ENCODE measurements around the gene GART. TPM values are rescaled to one million over a fixed set of nuclear protein-coding genes. Genes with fewer than 3 reads are reported as not detected.

The GART gene
- total RNA-seq, 1 experiment from 2014 or later, result 241 TPM

- no peaks in the 10 kb centered on the region for H3K27me3 ChIP-seq (ENCODE audit: insufficient read depth, low read length)
- ATAC-seq, result no peak
- ChIA-PET CTCF (no interaction called here), RAD21 (ENCODE audit: low non-redundant PET in 1 of 2, low total read pairs in 2 of 2, uncharacterized antibody in 2 of 2, unreplicated experiment in 2 of 2) (no interaction called here), POLR2A (no interaction called here)
- H2AFZ ChIP-seq (ENCODE audit: low read depth, low read length, poor library complexity, severe bottlenecking), result no peak overlapping the region
- no peaks in the 10 kb centered on the region for H4K20me1 ChIP-seq (ENCODE audit: insufficient read depth)
- no TSS peak for BruUV-seq (replicated peaks)
- H3K79me2 ChIP-seq (ENCODE audit: insufficient read depth, low read length), result no peaks in the 10 kb centered on the region
- no peak overlapping the region for H3K9ac ChIP-seq (ENCODE audit: low read length)
- DNase-seq (ENCODE audit: low read depth, low spot score), result no peak
- H3K4me2 ChIP-seq (ENCODE audit: low read length), result no peak overlapping the region
- H3K36me3 ChIP-seq (ENCODE audit: control insufficient read depth in 1 of 2, insufficient read depth in 2 of 2, low read length in 2 of 2), result no peaks in the 10 kb centered on the region
- no peak overlapping the region for H3K27ac ChIP-seq (ENCODE audit: low read depth, low read length)
- no peaks in the 10 kb centered on the region for H3K9me2 ChIP-seq (ENCODE audit: insufficient read depth)
- H3K4me1 ChIP-seq (ENCODE audit: control insufficient read depth in 1 of 2, insufficient read depth in 2 of 2, low read length in 2 of 2), result peaks cover 5 to 10% of the 10 kb centered on the region in 2 experiments; a peak in 2 of 4 replicates
- H3K4me3 ChIP-seq (replicated peaks in 1 of 2; ENCODE audit: low read depth in 1 of 2, low read length in 2 of 2), result no peak overlapping the region
- intact Hi-C loops (cut with micrococcal nuclease), result no loop called here
- TF ChIP-seq EZH2phosphoT487 (IDR thresholded peaks at IDR 0.05; ENCODE audit: borderline replicate concordance) (no peak), POLR2A (IDR thresholded peaks at IDR 0.05; ENCODE audit: borderline replicate concordance, extremely low read depth, insufficient read depth, insufficient read length) (no peak), SRF (IDR thresholded peaks at IDR 0.05; ENCODE audit: low read depth) (no peak), FOSL1 (IDR thresholded peaks at IDR 0.05; ENCODE audit: low read depth) (no peak)
- H3K9me3 ChIP-seq (ENCODE audit: control insufficient read depth in 1 of 2, insufficient read depth in 1 of 2, low read depth in 1 of 2, low read length in 2 of 2), result no peaks in the 10 kb centered on the region
Observed at GRCh38 chr21:33493756-33494155, 48.2 kb downstream of the GART start.

DNA sequence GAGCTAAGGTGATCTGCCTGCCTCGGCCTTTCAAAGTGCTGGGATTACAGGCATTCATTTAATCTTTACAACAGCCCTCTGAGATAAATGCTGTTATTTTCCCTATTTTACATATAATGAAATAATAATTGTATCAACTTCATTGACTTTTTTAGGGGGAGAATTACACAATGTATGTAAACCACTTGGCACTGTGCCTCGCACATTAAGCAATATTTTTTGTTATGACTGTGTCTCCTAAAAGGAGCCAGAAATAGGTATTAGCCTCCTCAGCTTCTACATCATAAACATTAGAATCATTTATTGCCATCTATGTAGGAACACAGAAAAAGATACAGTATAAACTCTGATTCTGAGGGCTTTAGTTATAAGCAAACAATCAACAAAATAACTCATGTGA is 49.3 kb downstream of the GART start:
- Histone ChIP-seq H3K4me1 (ENCODE audit: control insufficient read depth in 1 of 2, insufficient read depth in 2 of 2, low read length in 2 of 2) (peaks cover 5 to 10% of the 10 kb centered on the region in 2 experiments; a peak in 2 of 4 replicates), H3K27me3 (ENCODE audit: insufficient read depth, low read length) (no peaks in the 10 kb centered on the region), H4K20me1 (ENCODE audit: insufficient read depth) (no peaks in the 10 kb centered on the region), H3K4me2 (ENCODE audit: low read length) (no peak overlapping the region), H3K4me3 (replicated peaks in 1 of 2; ENCODE audit: low read depth in 1 of 2, low read length in 2 of 2) (no peak overlapping the region), H2AFZ (ENCODE audit: low read depth, low read length, poor library complexity, severe bottlenecking) (no peak overlapping the region), H3K9ac (ENCODE audit: low read length) (no peak overlapping the region), H3K27ac (ENCODE audit: low read depth, low read length) (no peak overlapping the region), H3K9me2 (ENCODE audit: insufficient read depth) (no peaks in the 10 kb centered on the region), H3K36me3 (ENCODE audit: control insufficient read depth in 1 of 2, insufficient read depth in 2 of 2, low read length in 2 of 2) (no peaks in the 10 kb centered on the region), H3K79me2 (ENCODE audit: insufficient read depth, low read length) (no peaks in the 10 kb centered on the region), H3K9me3 (ENCODE audit: control insufficient read depth in 1 of 2, insufficient read depth in 1 of 2, low read depth in 1 of 2, low read length in 2 of 2) (no peaks in the 10 kb centered on the region)
- intact Hi-C loops (cut with micrococcal nuclease), result no loop called here
- no peak for DNase-seq (ENCODE audit: low read depth, low spot score)
- no TSS peak for BruUV-seq (replicated peaks)
- ChIA-PET POLR2A (interaction anchor here (2.0 to 3.8 kb wide), 2 partner anchors 12 to 16 kb away, joined by 4 to 52 read pairs; partner anchors contain the start of gene TMEM50B), RAD21 (ENCODE audit: low non-redundant PET in 1 of 2, low total read pairs in 2 of 2, uncharacterized antibody in 2 of 2, unreplicated experiment in 2 of 2) (no interaction called here), CTCF (no interaction called here)
- ATAC-seq, result no peak
- TF ChIP-seq ATF3 (IDR thresholded peaks at IDR 0.05), result no peak
- no peak for TF ChIP-seq SIN3A (IDR thresholded peaks at IDR 0.05; ENCODE audit: low read depth)
- TF ChIP-seq REST (IDR thresholded peaks at IDR 0.05; ENCODE audit: low read depth), result no peak
- no peak for TF ChIP-seq POLR2A (IDR thresholded peaks at IDR 0.05; ENCODE audit: borderline replicate concordance, extremely low read depth, insufficient read depth, insufficient read length)
- no peak for TF ChIP-seq TCF7L2 (IDR thresholded peaks at IDR 0.05; ENCODE audit: borderline replicate concordance, extremely low read depth, insufficient read depth, insufficient read length)
- no peak for TF ChIP-seq CBX3 (IDR thresholded peaks at IDR 0.05; ENCODE audit: low read depth)
- TF ChIP-seq, protein P1, sequence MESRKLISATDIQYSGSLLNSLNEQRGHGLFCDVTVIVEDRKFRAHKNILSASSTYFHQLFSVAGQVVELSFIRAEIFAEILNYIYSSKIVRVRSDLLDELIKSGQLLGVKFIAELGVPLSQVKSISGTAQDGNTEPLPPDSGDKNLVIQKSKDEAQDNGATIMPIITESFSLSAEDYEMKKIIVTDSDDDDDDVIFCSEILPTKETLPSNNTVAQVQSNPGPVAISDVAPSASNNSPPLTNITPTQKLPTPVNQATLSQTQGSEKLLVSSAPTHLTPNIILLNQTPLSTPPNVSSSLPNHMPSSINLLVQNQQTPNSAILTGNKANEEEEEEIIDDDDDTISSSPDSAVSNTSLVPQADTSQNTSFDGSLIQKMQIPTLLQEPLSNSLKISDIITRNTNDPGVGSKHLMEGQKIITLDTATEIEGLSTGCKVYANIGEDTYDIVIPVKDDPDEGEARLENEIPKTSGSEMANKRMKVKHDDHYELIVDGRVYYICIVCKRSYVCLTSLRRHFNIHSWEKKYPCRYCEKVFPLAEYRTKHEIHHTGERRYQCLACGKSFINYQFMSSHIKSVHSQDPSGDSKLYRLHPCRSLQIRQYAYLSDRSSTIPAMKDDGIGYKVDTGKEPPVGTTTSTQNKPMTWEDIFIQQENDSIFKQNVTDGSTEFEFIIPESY (IDR thresholded peaks at IDR 0.05; ENCODE audit: extremely low read depth, insufficient replicate concordance, low read length), result no peak
- no peak for TF ChIP-seq SRF (IDR thresholded peaks at IDR 0.05; ENCODE audit: low read depth)
- no peak for TF ChIP-seq ELF1 (IDR thresholded peaks at IDR 0.05; ENCODE audit: borderline replicate concordance, low read depth)
- no peak for TF ChIP-seq JUND (IDR thresholded peaks at IDR 0.05)
- TF ChIP-seq YY1 (IDR thresholded peaks at IDR 0.05; ENCODE audit: extremely low read depth, insufficient replicate concordance, low read depth, low read length), result no peak
- no peak for TF ChIP-seq ZNF274 (IDR thresholded peaks at IDR 0.05; ENCODE audit: low read depth, low read length)
- TF ChIP-seq ZFX (IDR thresholded peaks at IDR 0.05), result no peak
- no peak for TF ChIP-seq RAD21 (IDR thresholded peaks at IDR 0.05; ENCODE audit: low read depth)
- no peak for TF ChIP-seq FOSL1 (IDR thresholded peaks at IDR 0.05; ENCODE audit: low read depth)

All from HCT116 (cell line).